Activated T-helper 2 cell treated with anti-CD3 and anti-CD28 coated beads, Interferon-gamma antibody, Interleukin-2, Interleukin-4, amounts not matched to agents 10 μg/mL and 5 μg/mL and 100 μg/mL, durations not matched to agents 14 hours and 24 hours and 36 hours (primary cell): Measurements from ENCODE around the gene CFAP97D1. TPM values are rescaled to one million over a fixed set of nuclear protein-coding genes. Genes with fewer than 3 reads are reported as not detected.

Source experiments
- DNase-seq: peaks from one replicate; pipeline ENCODE4 v3.0.0; 2021; ENCODE audit warnings: low spot score
- H3K27ac Mint-ChIP-seq: one replicate; pipeline ENCODE4 v1.8.0; 2021; ENCODE audit warnings: mixed read lengths
- H3K27me3 Mint-ChIP-seq: one replicate; pipeline ENCODE4 v1.8.0; 2021; ENCODE audit warnings: low read depth, mixed read lengths
- H3K36me3 Mint-ChIP-seq: one replicate; pipeline ENCODE4 v1.8.0; 2021; ENCODE audit warnings: low read depth, mixed read lengths
- H3K4me1 Mint-ChIP-seq: one replicate; pipeline ENCODE4 v1.8.0; 2021; ENCODE audit warnings: low read depth, mixed read lengths
- H3K4me3 Mint-ChIP-seq: one replicate; pipeline ENCODE4 v1.8.0; 2021; ENCODE audit warnings: low read depth, mild to moderate bottlenecking, moderate library complexity, mixed read lengths
- H3K9me3 Mint-ChIP-seq: one replicate; pipeline ENCODE4 v1.8.0; 2021; ENCODE audit warnings: mixed read lengths
- intact Hi-C: fragments of 100-400 bp; cut with micrococcal nuclease; formaldehyde crosslinking; loops from one replicate; pipeline ENCODE4 v1.15.1; 2023
- total RNA-seq: library from RNA; stranded (reverse); gene quantifications from 2 replicates; pipeline ENCODE4 v1.2.3, GENCODE V29; 2022

The CFAP97D1 gene
- total RNA-seq, 1 donor from 2014 or later, result not detected

GRCh38 chr17:43810823-43811222 lies 30.6 kb downstream of the CFAP97D1 start:
- intact Hi-C loops, result no loop called here
- H3K27ac Mint-ChIP-seq, result no peak overlapping the region
- peaks cover 10% of the 10 kb centered on the region for H3K27me3 Mint-ChIP-seq
- H3K36me3 Mint-ChIP-seq, result no peaks in the 10 kb centered on the region
- DNase-seq, result no peak
- no peaks in the 10 kb centered on the region for H3K9me3 Mint-ChIP-seq
- H3K4me1 Mint-ChIP-seq, result no peaks in the 10 kb centered on the region
- no peak overlapping the region for H3K4me3 Mint-ChIP-seq

GRCh38 chr17:43812396-43813265 lies 32.4 kb downstream of the CFAP97D1 start:
- H3K36me3 Mint-ChIP-seq, result no peaks in the 10 kb centered on the region
- H3K9me3 Mint-ChIP-seq, result no peaks in the 10 kb centered on the region
- no peak for DNase-seq
- H3K4me1 Mint-ChIP-seq, result no peaks in the 10 kb centered on the region
- no peak overlapping the region for H3K4me3 Mint-ChIP-seq
- intact Hi-C loops, result no loop called here
- H3K27me3 Mint-ChIP-seq, result peaks cover 10% of the 10 kb centered on the region
- no peak overlapping the region for H3K27ac Mint-ChIP-seq

- no peak for DNase-seq
- H3K27ac Mint-ChIP-seq, result no peak overlapping the region
Measured at GRCh38 chr17:43813386-43813785, 33.2 kb downstream of the CFAP97D1 start.

GRCh38 chr17:43814026-43814425 lies 33.8 kb downstream of the CFAP97D1 start:
- H3K36me3 Mint-ChIP-seq, result no peaks in the 10 kb centered on the region
- H3K4me1 Mint-ChIP-seq, result no peaks in the 10 kb centered on the region
- intact Hi-C loops, result no loop called here
- no peak overlapping the region for H3K4me3 Mint-ChIP-seq
- H3K27me3 Mint-ChIP-seq, result peaks cover 10% of the 10 kb centered on the region
- no peak for DNase-seq
- no peaks in the 10 kb centered on the region for H3K9me3 Mint-ChIP-seq
- no peak overlapping the region for H3K27ac Mint-ChIP-seq

More at GRCh38 chr17:43813386-43813785, 33.2 kb downstream of the CFAP97D1 start:
- no peaks in the 10 kb centered on the region for H3K4me1 Mint-ChIP-seq
- H3K9me3 Mint-ChIP-seq, result no peaks in the 10 kb centered on the region
- no peak overlapping the region for H3K4me3 Mint-ChIP-seq
- peaks cover 10% of the 10 kb centered on the region for H3K27me3 Mint-ChIP-seq
- intact Hi-C loops, result no loop called here
- H3K36me3 Mint-ChIP-seq, result no peaks in the 10 kb centered on the region

- H3K4me1 Mint-ChIP-seq, result no peaks in the 10 kb centered on the region
- H3K27ac Mint-ChIP-seq, result no peak overlapping the region
- H3K4me3 Mint-ChIP-seq, result no peak overlapping the region
- no peak for DNase-seq
- H3K36me3 Mint-ChIP-seq, result no peaks in the 10 kb centered on the region
- intact Hi-C loops, result no loop called here
- H3K27me3 Mint-ChIP-seq, result peaks cover 10% of the 10 kb centered on the region
- H3K9me3 Mint-ChIP-seq, result no peaks in the 10 kb centered on the region
Measured at GRCh38 chr17:43814714-43815113, 34.5 kb downstream of the CFAP97D1 start.

- DNase-seq, result no peak
- Mint-ChIP-seq H3K27me3 (peaks cover 7% of the 10 kb centered on the region), H3K4me3 (no peak overlapping the region), H3K27ac (no peak overlapping the region), H3K36me3 (no peaks in the 10 kb centered on the region), H3K4me1 (no peaks in the 10 kb centered on the region), H3K9me3 (no peaks in the 10 kb centered on the region)
- intact Hi-C loops, result no loop called here
Measured at GRCh38 chr17:43816336-43817320, 36.4 kb downstream of the CFAP97D1 start.

GRCh38 chr17:43817826-43818225 lies 37.6 kb downstream of the CFAP97D1 start:
- H3K4me3 Mint-ChIP-seq, result no peak overlapping the region
- H3K9me3 Mint-ChIP-seq, result no peaks in the 10 kb centered on the region
- H3K27me3 Mint-ChIP-seq, result peaks cover 5% of the 10 kb centered on the region
- intact Hi-C loops, result no loop called here
- H3K36me3 Mint-ChIP-seq, result no peaks in the 10 kb centered on the region
- H3K27ac Mint-ChIP-seq, result no peak overlapping the region
- no peak for DNase-seq
- no peaks in the 10 kb centered on the region for H3K4me1 Mint-ChIP-seq

- H3K4me1 Mint-ChIP-seq, result no peaks in the 10 kb centered on the region
- H3K27ac Mint-ChIP-seq, result no peak overlapping the region
- intact Hi-C loops, result no loop called here
Measured at GRCh38 chr17:43818966-43819365, 38.7 kb downstream of the CFAP97D1 start.

GRCh38 chr17:43820759-43821158 lies 40.5 kb downstream of the CFAP97D1 start:
- intact Hi-C loops, result no loop called here
- Mint-ChIP-seq H3K4me3 (no peak overlapping the region), H3K27me3 (peaks cover 6% of the 10 kb centered on the region), H3K9me3 (no peaks in the 10 kb centered on the region), H3K36me3 (no peaks in the 10 kb centered on the region), H3K27ac (no peak overlapping the region), H3K4me1 (no peaks in the 10 kb centered on the region)
- DNase-seq, result no peak

More at GRCh38 chr17:43818966-43819365, 38.7 kb downstream of the CFAP97D1 start:
- H3K9me3 Mint-ChIP-seq, result no peaks in the 10 kb centered on the region
- no peak overlapping the region for H3K4me3 Mint-ChIP-seq
- no peak for DNase-seq
- H3K27me3 Mint-ChIP-seq, result peaks cover 11% of the 10 kb centered on the region
- no peaks in the 10 kb centered on the region for H3K36me3 Mint-ChIP-seq

- Mint-ChIP-seq H3K9me3 (no peaks in the 10 kb centered on the region), H3K36me3 (no peaks in the 10 kb centered on the region), H3K27ac (no peak overlapping the region), H3K4me1 (no peaks in the 10 kb centered on the region), H3K4me3 (no peak overlapping the region), H3K27me3 (peaks cover 6% of the 10 kb centered on the region)
- intact Hi-C loops, result no loop called here
- DNase-seq, result no peak
Measured at GRCh38 chr17:43822570-43823190, 42.4 kb downstream of the CFAP97D1 start.

GRCh38 chr17:43823350-43824084 lies 43.3 kb downstream of the CFAP97D1 start:
- no peak for DNase-seq
- intact Hi-C loops, result no loop called here
- Mint-ChIP-seq H3K9me3 (no peaks in the 10 kb centered on the region), H3K4me1 (no peaks in the 10 kb centered on the region), H3K36me3 (no peaks in the 10 kb centered on the region), H3K27ac (no peak overlapping the region), H3K4me3 (no peak overlapping the region), H3K27me3 (peaks cover 6% of the 10 kb centered on the region)

- H3K4me1 Mint-ChIP-seq, result peaks cover 2% of the 10 kb centered on the region
- H3K27ac Mint-ChIP-seq, result no peak overlapping the region
- H3K9me3 Mint-ChIP-seq, result no peaks in the 10 kb centered on the region
- H3K4me3 Mint-ChIP-seq, result no peak overlapping the region
- no peaks in the 10 kb centered on the region for H3K36me3 Mint-ChIP-seq
- H3K27me3 Mint-ChIP-seq, result peaks cover 13% of the 10 kb centered on the region
- intact Hi-C loops, result no loop called here
- DNase-seq, result no peak
Measured at GRCh38 chr17:43825567-43825966, 45.3 kb downstream of the CFAP97D1 start.
